B cell (primary cell): ENCODE measurements around the gene DESI2.

ENCODE experiments used
- CTCF ChIP-seq: fragments of 200-600 bp; IDR thresholded peaks from one replicate; pipeline ENCODE4 v1.8.0; 2022; ENCODE audit warnings: antibody characterized with exemption, mild to moderate bottlenecking
- EZH2 ChIP-seq: IDR thresholded peaks from 2 replicates; pipeline ENCODE4 v1.6.1; 2012; ENCODE audit warnings: borderline replicate concordance, low read depth, mild to moderate bottlenecking, moderate library complexity, low read length; ENCODE audit not compliant: insufficient read depth, poor library complexity, severe bottlenecking

DNA sequence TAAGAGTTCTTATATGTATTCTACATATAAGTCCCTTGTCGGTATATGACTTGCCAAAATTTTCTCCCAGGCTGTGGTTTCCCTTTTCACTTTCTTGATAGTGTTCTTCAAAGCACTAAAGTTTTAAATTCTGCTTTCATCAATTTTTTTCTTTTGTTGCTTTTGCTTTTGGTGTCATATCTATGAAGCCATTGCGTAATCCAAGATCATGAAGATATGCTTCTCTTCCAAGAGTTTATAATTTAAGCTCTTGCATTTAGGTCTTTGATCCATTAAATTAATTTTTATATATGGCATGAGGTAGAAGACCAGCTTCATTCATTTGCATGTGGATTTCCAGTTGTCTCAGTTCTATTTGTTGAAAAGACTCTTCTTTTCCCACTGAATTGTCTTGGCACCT is 22.2 kb downstream of the DESI2 start:
- TF ChIP-seq CTCF (no peak), EZH2 (no peak)
